HG02759 (cell line): ENCODE data around the gene GFAP.

Experiments
- ATAC-seq: cut with Tn5 transposase; IDR thresholded peaks from one replicate; pipeline ENCODE4 v1.9.1; 2021; ENCODE audit warnings: mild to moderate bottlenecking, moderate library complexity; ENCODE audit not compliant: unreplicated experiment

The GFAP gene

GRCh38 chr17:44915862-44916780, 821 bp upstream of the GFAP start:
- no peak for ATAC-seq

- no peak for ATAC-seq
Observed at GRCh38 chr17:44914698-44915271, 515 bp downstream of the GFAP start.

DNA sequence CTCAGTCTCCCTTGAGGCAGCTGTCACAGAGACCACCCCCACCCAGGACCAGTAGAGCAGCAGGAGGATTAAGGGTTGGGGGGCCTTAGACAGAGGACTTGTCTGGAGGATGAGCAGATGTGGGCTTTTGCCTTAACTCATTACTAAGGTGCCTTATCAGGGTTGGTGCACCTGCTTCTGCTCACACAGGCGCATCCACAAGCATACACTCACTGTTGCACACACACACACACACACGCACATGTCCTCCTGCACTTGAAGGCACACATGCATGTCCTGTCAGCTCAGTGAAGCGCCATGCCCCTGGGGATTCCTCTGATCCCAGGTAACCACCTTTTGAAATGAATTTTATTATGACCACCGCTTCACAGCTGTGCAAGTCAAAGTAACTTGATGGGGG, 1.2 kb downstream of the GFAP start:
- no peak for ATAC-seq

DNA sequence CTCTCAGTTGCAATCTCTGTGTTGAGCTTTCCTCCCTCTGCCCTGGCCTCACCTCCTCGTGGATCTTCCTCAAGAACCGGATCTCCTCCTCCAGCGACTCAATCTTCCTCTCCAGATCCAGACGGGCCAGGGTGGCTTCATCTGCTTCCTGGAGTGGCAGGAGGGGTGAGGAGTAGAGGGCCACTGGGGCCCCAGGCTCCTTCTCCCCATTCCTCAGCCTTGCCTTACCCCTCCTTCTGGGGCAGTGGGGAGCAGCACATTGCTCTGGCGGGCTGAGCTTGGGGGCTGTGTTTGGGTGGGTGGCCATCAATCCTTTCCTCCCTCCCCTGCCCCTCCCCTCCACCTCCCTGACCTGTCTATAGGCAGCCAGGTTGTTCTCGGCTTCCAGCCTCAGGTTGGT, 1.6 kb downstream of the GFAP start:
- ATAC-seq = no peak

- no peak for ATAC-seq
Observed at GRCh38 chr17:44912763-44913544, 2.3 kb downstream of the GFAP start.

- ATAC-seq = no peak
Observed at GRCh38 chr17:44911133-44912001, 3.9 kb downstream of the GFAP start.

DNA sequence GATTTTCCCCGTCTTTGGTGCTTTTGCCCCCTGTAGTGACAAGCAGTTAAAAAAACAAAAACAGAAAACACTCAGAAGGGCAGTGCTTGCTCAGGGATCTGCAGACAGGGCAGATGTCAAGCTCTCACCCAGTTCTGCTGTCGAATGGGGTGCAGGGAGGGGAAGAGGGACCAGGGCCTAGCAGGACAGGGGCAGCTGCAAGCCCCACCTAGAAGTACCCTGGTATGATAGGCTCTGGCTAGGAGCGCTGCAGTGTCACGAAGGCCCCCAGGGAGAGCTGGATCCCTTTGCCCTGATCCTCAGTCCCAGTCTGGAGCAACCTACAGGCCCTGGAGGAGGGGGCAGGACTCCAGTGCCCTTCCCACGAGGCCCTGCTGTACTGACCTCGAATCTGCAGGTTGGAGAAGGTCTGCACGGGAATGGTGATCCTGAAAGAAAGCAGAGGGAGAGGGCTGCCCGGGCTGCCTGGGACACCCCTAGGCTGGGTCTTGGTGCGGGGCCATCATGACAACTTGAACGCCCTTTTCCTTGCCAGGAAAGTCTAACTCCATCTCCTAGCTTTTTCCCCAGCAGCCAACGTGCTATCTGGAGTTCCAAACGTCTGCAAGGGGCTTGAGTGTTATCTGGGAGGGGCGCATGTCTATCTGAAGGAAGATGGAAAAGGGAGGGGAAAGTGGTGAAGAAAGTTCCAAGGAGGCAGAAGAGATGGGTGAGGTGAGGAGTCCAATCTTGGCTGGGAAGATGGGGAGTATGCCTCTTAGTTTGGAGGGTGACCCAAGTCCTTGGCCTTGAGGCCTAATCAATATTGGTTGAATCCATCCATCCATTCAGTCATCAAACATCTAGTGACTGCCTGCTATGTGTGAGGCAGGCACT, 4.8 kb downstream of the GFAP start:
- no peak for ATAC-seq

DNA sequence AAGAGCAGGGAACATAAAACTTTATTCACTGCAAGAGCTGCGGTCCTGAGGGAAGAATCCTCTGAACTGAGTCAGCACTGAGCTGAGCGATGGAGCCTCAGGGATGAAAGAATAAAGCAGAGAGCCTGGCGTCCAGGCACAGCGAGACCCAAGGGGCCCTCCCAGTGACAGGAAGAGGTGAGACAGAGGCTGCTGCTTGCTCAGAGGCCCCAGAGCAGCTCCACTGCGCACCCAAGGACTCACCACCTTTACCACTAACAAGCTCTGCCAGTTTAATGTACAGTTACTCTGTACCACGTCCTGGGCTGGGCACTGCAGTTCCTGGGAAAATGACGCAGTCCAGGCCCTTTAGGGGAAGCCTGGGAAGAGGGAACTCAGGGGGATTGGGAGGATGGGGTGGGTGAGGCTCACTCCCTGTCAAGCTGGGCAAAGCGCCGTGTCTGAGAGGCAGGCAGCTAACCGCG, 5.6 kb downstream of the GFAP start:
- ATAC-seq = no peak

GRCh38 chr17:44908761-44909326, 6.5 kb downstream of the GFAP start:
- no peak for ATAC-seq

- no peak for ATAC-seq
Observed at GRCh38 chr17:44907729-44908470, 7.4 kb downstream of the GFAP start.

DNA sequence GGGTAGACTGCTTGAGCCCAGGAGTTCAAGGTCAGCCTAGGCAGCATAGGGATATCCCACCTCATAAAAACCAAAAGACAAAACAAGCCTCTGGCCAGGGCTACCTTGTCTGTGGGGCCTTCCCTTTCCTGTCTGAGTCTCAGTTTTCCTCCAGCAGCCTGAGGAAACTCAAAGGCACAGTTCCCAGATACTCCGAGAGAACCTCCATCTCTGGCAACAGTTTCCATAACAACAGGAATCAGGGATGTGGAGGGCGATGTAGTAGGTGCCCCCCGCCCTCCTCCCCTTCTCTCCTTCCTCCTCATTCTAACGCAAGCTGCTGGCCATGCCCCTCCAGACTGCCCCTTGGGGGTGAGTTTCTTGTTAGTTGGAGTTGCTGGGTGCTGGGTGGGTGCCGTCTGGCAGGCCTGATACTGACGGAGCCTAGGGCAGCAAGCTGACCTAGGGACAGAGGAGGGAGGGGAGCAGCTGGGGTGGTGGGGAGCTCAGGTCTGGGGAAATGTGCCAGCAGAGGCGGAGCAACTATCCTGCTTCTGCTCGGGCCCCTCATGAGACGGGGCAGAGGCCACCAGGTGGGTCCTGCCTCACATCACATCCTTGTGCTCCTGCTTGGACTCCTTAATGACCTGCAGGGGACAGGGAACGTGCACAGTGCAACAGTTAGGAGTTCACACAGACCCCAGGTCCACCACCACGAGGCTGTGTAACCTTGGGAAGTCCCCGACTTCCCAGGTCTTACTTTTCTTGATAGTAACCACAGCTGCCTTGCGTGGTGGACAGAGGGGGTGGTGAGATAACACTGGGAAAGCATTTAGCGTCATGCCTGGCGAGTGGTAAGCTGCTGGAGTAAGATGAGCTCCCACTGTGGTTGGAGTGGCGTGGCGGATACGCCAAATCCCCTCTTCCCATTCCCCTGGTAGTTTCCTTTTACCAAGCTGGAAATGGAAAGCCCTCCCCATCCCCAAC, 8.3 kb downstream of the GFAP start:
- ATAC-seq = no peak

GRCh38 chr17:44906010-44906646, 9.2 kb downstream of the GFAP start:
- no peak for ATAC-seq

GRCh38 chr17:44905006-44906000, 10.0 kb downstream of the GFAP start:
- ATAC-seq = no peak

GRCh38 chr17:44904001-44904984, 11.0 kb downstream of the GFAP start:
- no peak for ATAC-seq
